HepG2 (cell line): ENCODE measurements around the gene MB21D2. TPM values are rescaled to one million over a fixed set of nuclear protein-coding genes. Genes with fewer than 3 reads are reported as not detected.

ENCODE experiments used
- ARNT ChIP-seq: fragments of 450-650 bp; IDR thresholded peaks from 2 replicates; pipeline ENCODE4 v1.6.1; 2017
- ATF4 ChIP-seq, 2 experiments: fragments of 450-650 bp in 1 of 2; sonication (generic) in 1 of 2; formaldehyde crosslinking; IDR thresholded peaks; 2 replicates each; pipeline versions ENCODE4 v1.5.0 to v1.8.0; 2020 to 2022; ENCODE audit warnings: mild to moderate bottlenecking in 1 of 2, missing genetic modification reagents in 1 of 2
- BCLAF1 ChIP-seq: fragments of 450-650 bp; IDR thresholded peaks from 2 replicates; pipeline ENCODE4 v1.6.1; 2017; ENCODE audit warnings: mild to moderate bottlenecking
- CEBPB ChIP-seq: IDR thresholded peaks from 2 replicates; pipeline ENCODE4 v1.6.1; 2011; ENCODE audit warnings: low read depth, low read length, improper control_type of control experiment, borderline replicate concordance
- CEBPG ChIP-seq: IDR thresholded peaks from 2 replicates; pipeline ENCODE4 v1.6.1; 2016
- CENPT ChIP-seq: sonication (generic); formaldehyde crosslinking; IDR thresholded peaks from 2 replicates; pipeline ENCODE4 v1.8.0; 2022; ENCODE audit warnings: low read depth, mild to moderate bottlenecking, moderate library complexity, missing genetic modification reagents
- CREB1 ChIP-seq, 2 experiments: fragments of 450-650 bp in 1 of 2; IDR thresholded peaks; 2 replicates each; pipeline ENCODE4 v1.6.1; 2016 to 2017; ENCODE audit warnings: control low read depth in 1 of 2, mild to moderate bottlenecking in 1 of 2, missing compliant biosample characterization in 1 of 2, missing genetic modification characterization in 1 of 2
- FOXK2 ChIP-seq: fragments of 450-650 bp; IDR thresholded peaks from 2 replicates; pipeline ENCODE4 v1.6.1; 2016
- FOXP1 ChIP-seq, 2 experiments: fragments of 450-650 bp in 1 of 2; IDR thresholded peaks; 2 replicates each; pipeline ENCODE4 v1.6.1; 2017 to 2018; ENCODE audit warnings: antibody characterized with exemption in 1 of 2
- GATAD2A ChIP-seq: IDR thresholded peaks from 2 replicates; pipeline ENCODE4 v1.6.1; 2016
- HNF4G ChIP-seq, 2 experiments: sonication (generic) in 1 of 2; formaldehyde crosslinking in 1 of 2; IDR thresholded peaks; 2 replicates each; pipeline versions ENCODE4 v1.4.0 to v1.6.1; 2011 to 2020; ENCODE audit warnings: borderline replicate concordance in 2 of 2, low read depth in 2 of 2, mild to moderate bottlenecking in 2 of 2, low read length in 1 of 2, missing genetic modification reagents in 1 of 2, moderate library complexity in 1 of 2
- KDM1A ChIP-seq: IDR thresholded peaks from 2 replicates; pipeline ENCODE4 v1.6.1; 2016; ENCODE audit warnings: missing compliant biosample characterization
- NAIF1 ChIP-seq: sonication (generic); formaldehyde crosslinking; IDR thresholded peaks from 2 replicates; pipeline ENCODE4 v1.5.0; 2020; ENCODE audit warnings: mild to moderate bottlenecking, missing genetic modification reagents, borderline replicate concordance
- NR2F1 ChIP-seq, 2 experiments: fragments of 450-650 bp in 1 of 2; formaldehyde crosslinking in 1 of 2; IDR thresholded peaks; 2 replicates each; pipeline versions ENCODE4 v1.5.0 to v1.6.1; 2016 to 2020; ENCODE audit warnings: mild to moderate bottlenecking in 1 of 2, missing compliant biosample characterization in 1 of 2, missing genetic modification reagents in 1 of 2, moderate library complexity in 1 of 2
- NR2F2 ChIP-seq: IDR thresholded peaks from 2 replicates; pipeline ENCODE4 v1.6.1; 2012; ENCODE audit warnings: low read depth, inconsistent platforms, borderline replicate concordance
- NR2F6 ChIP-seq, 2 experiments: IDR thresholded peaks; 2 replicates each; pipeline ENCODE4 v1.6.1; 2016; ENCODE audit warnings: antibody characterized with exemption in 1 of 2, mild to moderate bottlenecking in 1 of 2
- TCF7 ChIP-seq: sonication (generic); IDR thresholded peaks from 2 replicates; pipeline ENCODE4 v1.6.1; 2016; ENCODE audit warnings: antibody characterized with exemption, low read depth
- THAP11 ChIP-seq: IDR thresholded peaks from 2 replicates; pipeline ENCODE4 v1.6.1; 2016; ENCODE audit warnings: missing biosample characterization, missing genetic modification reagents
- ZNF646 ChIP-seq: sonication (generic); formaldehyde crosslinking; IDR thresholded peaks from 2 replicates; pipeline ENCODE4 v1.9.0; 2021; ENCODE audit warnings: mild to moderate bottlenecking, missing genetic modification reagents
- ZNF670 ChIP-seq: sonication (generic); formaldehyde crosslinking; IDR thresholded peaks from 2 replicates; pipeline ENCODE4 v1.8.0; 2022; ENCODE audit warnings: mild to moderate bottlenecking, missing genetic modification reagents, borderline replicate concordance
- polyA plus RNA-seq, 8 experiments: library from polyadenylated mRNA; depleted of rRNA in 3 of 8; stranded (reverse) in 7 of 8; unstranded in 1 of 8; fragments of >200 nt; fragmentation: Illumina TruSeq in 4 of 8; extraction: Trizol in 4 of 8; gene quantifications; 2 replicates each; pipeline versions ENCODE4 v1.2.1 to v1.2.3, GENCODE V29; 2011 to 2016; ENCODE audit warnings: low read depth in 4 of 8, missing spikeins in 1 of 8, mixed read lengths in 1 of 8; ENCODE audit not compliant: insufficient read depth in 1 of 8
- total RNA-seq, 5 experiments: library from RNA; depleted of rRNA; stranded (reverse); fragments of >200 nt; fragmentation: Illumina TruSeq; extraction: Trizol; gene quantifications; 2 replicates each; pipeline ENCODE4 v1.2.3, GENCODE V29; 2016; ENCODE audit warnings: low read depth in 1 of 5

MB21D2 gene
- total and polyA plus RNA-seq, 2 of the 13 experiments (the other 11 are each of a cell fraction or from before 2014, with no cell fraction given): 0.90 to 1.6 TPM

GRCh38 chr3:192897005-192897404, 20.7 kb downstream of the MB21D2 start (continued):
- TF ChIP-seq BCLAF1 (no peak), NR2F1 (CRISPR knock-in tag; IDR thresholded peaks at IDR 0.05) (peak; percentile 11 to 80; a peak in 3 of 4 replicates), CREB1 (IDR thresholded peaks at IDR 0.05) (no peak), CREB1 (CRISPR knock-in tag; IDR thresholded peaks at IDR 0.05) (no peak), ATF4 (CRISPR knock-in tag; IDR thresholded peaks at IDR 0.05) (peak in 1 of 2 experiments; percentile 98; a peak in 2 of 4 replicates), FOXP1 (IDR thresholded peaks at IDR 0.05) (no peak), FOXP1 (CRISPR knock-in tag; IDR thresholded peaks at IDR 0.05) (peak; percentile 51; the same call in 1 of the 2 replicates), NAIF1 (CRISPR knock-in tag) (no peak), GATAD2A (CRISPR knock-in tag) (peak; percentile 89), CEBPB (peak; percentile 95), HNF4G (IDR thresholded peaks at IDR 0.05; ENCODE audit: borderline replicate concordance, low read depth, low read length) (peak; percentile 70; the same call in 1 of the 2 replicates), HNF4G (CRISPR knock-in tag; IDR thresholded peaks at IDR 0.05; ENCODE audit: borderline replicate concordance, low read depth) (no peak), ZNF670 (CRISPR knock-in tag) (no peak), NR2F6 (IDR thresholded peaks at IDR 0.05) (peak; percentile 61), NR2F6 (CRISPR knock-in tag; IDR thresholded peaks at IDR 0.05) (peak; percentile 64; the same call in 1 of the 2 replicates), THAP11 (CRISPR knock-in tag) (peak; percentile 48), CENPT (CRISPR knock-in tag) (no peak), CEBPG (peak; percentile 83), KDM1A (CRISPR knock-in tag) (peak; percentile 38; the same call in 1 of the 2 replicates), ARNT (no peak), ZNF646 (CRISPR knock-in tag) (0 out of 2 replicates have a peak, but pooled peaks have one; percentile 39), TCF7 (0 out of 2 replicates have a peak, but pooled peaks have one; percentile 21), FOXK2 (no peak), NR2F2 (peak; percentile 63)
